IPS-18c (cell line): ENCODE measurements around the gene ASTE1.
"Not testable (repeated sequence)": the region's sequence is repeated elsewhere in the genome, so short reads cannot be mapped to it uniquely, and the experiment has no call there.

Source experiments
- H3K4me3 ChIP-seq: 2 replicates; pipeline ENCODE4 v1.7.0; 2013; ENCODE audit warnings: low read depth, mild to moderate bottlenecking, low read length, moderate library complexity; ENCODE audit not compliant: insufficient read depth
- H3K9me3 ChIP-seq: one replicate; pipeline ENCODE4 v1.6.1; 2013; ENCODE audit warnings: mild to moderate bottlenecking, low read length, moderate library complexity; ENCODE audit not compliant: control insufficient read depth, insufficient read depth

Gene ASTE1, protein sequence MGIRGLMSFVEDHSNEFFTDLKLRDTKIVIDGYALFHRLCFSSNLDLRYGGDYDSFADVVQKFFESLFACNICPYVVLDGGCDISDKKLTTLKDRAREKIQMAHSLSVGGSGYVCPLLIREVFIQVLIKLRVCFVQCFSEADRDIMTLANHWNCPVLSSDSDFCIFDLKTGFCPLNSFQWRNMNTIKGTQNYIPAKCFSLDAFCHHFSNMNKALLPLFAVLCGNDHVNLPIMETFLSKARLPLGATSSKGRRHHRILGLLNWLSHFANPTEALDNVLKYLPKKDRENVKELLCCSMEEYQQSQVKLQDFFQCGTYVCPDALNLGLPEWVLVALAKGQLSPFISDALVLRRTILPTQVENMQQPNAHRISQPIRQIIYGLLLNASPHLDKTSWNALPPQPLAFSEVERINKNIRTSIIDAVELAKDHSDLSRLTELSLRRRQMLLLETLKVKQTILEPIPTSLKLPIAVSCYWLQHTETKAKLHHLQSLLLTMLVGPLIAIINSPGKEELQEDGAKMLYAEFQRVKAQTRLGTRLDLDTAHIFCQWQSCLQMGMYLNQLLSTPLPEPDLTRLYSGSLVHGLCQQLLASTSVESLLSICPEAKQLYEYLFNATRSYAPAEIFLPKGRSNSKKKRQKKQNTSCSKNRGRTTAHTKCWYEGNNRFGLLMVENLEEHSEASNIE

DNA sequence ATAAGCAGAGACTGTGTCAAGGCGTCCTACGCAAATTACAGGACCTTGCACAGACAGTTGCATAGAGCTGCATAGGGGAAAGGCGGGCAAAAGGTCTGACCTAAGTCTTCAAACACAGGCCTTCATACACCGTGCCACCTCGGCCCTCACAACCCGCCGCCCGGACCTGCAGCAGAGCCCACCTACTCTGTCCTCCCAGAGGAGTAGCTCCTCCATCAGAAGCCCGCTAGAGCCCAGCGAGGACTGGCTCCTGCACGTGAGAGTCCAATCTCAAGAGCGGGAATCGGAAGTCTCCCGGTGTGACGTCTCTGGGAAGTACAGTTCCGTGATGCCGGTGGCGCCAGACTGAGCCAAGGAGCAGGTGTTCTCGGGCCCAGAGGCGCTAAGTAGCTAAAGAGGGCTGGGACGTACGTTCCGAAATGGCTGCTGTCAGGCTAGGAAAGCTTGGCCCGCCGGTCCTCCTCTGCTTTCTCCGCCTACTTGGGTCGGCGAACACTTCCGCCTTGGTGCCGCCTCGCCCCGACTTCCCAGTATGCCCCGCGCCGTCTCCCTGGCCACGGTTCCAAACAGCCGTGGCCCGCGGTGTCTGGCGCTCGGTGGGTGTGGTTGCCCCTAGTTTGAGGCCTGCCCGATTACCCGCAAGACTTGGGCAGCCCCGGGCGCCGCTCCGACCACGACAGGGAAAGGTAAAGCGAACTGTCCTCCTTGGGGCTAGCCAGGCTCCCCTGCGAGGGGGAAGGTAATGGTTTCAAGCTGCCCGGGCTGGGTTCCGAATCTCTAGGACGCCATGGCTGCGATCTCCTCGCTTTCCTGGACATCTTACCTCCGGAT lies at the start of gene ASTE1, which contains the start of gene NEK11:
Gene ASTE1 (minus strand): TSS at position 505 of the 831 bp plus-strand sequence. CDS start 1,519 bp downstream, outside the sequence.
Gene NEK11 (plus strand): TSS at position 557 of the 831 bp plus-strand sequence. CDS start 2,832 bp downstream, outside the sequence.
- Histone ChIP-seq H3K4me3 (peak within 1 kb of the TSS; percentile 57), H3K9me3 (peaks cover 3% of the 10 kb centered on the region)

DNA sequence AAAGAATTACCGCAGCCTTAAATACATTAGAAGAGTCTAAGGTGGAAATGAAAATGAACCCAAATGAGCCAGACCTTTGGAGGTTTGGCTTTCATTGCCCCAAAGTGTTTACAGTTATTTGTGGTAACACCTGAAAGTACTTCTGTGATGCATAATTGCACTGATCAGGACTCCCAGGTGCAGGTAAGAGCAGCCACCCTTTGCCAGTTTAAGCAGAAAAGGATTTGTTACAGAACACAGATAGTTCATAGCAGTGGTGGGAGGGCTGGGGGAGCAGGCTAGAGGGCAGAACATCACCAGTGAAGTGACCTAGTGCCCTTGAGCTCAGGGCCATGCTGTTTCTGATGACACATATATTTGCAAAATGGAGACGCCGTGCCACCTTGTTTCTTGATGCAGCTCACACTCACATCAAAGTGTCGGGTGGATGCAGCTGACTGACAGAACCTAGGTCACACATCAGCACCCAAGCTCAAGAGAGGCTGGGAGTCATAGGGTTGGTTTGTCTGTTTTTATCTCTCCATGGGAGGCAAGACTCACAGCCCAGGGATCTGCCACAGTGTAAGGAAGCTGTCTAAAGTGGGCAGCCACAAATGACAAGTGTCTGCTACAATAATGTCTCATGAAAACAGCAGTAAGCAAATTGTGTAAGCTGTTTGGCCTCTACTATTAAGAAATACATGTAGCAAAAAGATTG lies 49.2 kb upstream of the ASTE1 start:
- Histone ChIP-seq H3K9me3 (no peaks in the 10 kb centered on the region), H3K4me3 (no peak overlapping the region)

DNA sequence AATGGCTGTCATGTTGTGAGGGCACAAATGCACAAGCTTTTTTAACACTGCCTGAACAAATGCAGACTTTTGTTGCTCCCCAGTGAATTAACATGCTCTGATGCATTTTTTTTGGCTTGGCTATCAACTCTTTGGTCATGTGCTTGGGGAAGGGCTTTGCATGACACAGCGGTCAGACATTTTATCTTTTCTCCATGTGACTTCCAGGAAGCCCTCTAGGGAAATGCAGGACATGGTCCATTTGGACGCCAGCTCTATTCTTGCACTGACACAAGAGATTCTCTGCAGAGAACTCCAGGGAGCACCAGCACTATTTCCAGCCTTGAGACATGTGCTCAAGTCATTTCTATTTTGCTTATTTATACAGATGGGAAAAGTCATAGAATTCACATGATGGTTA lies 46.2 kb upstream of the ASTE1 start:
- H3K9me3 ChIP-seq = no peaks in the 10 kb centered on the region
- H3K4me3 ChIP-seq = no peak overlapping the region

DNA sequence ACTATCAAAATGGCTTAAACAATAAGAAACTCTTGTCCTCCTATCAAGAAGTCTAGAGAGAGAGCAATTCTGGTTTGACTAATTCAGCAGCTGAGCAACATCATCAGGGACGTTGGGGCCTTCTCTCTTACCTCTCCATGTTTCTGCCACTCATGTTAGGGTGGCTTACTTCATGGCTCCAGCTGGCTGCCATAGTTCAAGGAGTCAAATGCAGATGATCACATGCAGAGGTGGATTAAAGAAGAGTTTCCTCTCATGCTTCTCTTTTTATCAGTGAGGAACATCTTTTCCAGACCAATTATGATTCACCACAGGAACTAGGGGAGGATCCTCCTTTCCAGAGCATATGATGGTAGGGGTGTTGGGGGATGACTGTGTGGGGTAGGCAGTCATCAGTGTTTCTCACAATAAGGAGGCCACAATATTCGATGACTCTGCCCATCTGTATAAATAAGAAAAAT lies 45.5 kb upstream of the ASTE1 start:
- no peak overlapping the region for H3K4me3 ChIP-seq
- no peaks in the 10 kb centered on the region for H3K9me3 ChIP-seq

DNA sequence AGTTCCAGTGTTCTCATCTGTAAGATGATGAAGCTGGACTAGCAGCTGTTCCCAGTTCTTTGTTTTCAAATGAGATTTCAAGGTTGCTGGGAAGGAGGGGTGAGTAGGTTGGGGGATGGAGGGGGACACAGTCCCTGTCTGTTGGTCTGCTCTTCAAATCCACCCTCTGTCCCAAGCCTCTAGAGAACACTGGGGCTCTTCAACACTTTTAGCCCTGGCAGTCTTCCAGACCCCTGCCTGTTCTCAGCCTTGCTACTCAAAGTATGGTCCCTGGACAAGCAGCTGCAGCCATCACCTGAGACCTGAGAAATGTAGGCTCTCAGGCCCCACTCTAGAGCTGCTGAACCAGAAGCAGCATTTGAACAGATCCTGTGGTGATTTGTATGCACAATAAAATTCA lies 41.4 kb upstream of the ASTE1 start:
- Histone ChIP-seq H3K9me3 (no peaks in the 10 kb centered on the region), H3K4me3 (no peak overlapping the region)

DNA sequence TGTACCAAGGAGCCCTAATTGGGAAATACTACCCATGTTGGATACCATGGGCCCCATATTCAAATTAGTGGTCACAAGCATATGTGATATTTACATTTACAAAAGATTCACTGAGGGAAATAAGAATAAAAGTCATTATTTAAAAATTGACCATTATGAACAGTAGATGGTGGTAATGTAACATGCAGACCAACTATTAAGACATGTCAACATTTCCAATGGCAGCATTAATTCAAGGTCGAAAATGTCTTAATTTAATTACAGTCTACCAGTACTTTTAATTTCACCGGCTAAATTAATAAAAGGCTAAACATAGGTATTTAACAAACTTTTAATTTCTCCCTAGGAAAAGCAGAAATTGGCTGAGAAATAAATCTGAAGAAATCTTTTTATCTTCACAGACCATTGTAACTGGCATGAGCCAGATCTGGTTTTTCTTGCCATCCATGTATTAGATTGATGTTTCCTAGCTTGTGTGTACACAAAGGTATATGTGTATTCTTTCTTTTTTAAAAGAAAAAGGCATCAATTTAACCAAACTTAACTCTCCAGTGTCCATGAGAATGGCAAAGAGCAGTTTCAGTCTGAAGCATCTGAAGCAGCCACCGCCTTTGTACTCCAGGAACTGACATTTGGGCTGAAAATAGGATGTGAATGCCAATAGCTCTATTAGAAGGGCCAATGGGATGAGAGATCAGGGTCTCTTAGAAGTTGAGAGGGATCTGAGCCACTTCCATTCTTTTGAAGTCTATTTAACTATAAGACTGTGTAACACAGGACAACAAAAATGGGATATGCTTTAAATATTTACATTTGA lies 26.6 kb upstream of the ASTE1 start:
- Histone ChIP-seq H3K9me3 (no peaks in the 10 kb centered on the region), H3K4me3 (no peak overlapping the region)

DNA sequence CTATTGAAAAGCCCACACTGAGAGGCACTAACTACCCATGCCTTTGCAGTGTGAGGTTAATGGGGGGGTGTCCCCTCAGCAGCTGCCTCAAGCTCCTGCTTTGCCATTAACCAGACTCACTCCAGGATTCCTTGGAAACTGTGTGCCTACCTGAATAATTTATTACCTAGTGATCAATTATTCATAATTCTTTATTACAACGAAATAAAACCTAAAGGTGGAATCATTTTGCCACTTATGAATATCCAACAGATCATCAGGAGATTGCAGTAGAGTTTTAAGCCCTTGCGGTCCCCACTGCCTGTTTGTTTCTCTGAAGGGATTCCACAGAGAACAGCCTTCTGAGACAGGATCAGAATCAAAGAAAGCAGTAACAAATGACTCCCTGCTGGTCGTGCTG lies 23.4 kb upstream of the ASTE1 start:
- H3K9me3 ChIP-seq = no peaks in the 10 kb centered on the region

DNA sequence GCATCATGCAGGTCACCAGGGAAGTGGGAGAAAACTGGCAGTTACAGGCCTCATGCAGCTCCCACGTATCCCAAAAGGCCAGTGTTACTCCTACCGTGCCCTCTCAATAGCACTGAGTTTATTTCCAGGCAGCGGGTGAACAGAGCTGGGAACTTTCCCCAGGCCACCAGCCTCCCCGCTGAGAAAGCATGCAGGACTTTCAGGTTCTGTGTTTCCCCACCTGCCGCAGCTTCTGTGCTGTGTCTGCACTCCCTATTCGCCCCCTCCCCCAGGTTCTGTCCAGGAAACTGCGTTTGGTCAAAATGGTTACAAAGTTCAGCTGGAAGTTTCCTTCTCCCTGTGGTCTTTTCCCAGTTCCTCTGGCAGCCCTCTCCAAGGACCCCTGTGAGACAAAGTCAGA lies 21.4 kb upstream of the ASTE1 start:
- Histone ChIP-seq H3K9me3 (peaks cover 2% of the 10 kb centered on the region), H3K4me3 (no peak overlapping the region)

More for the DNA sequence above, 23.4 kb upstream of the ASTE1 start:
- H3K4me3 ChIP-seq = no peak overlapping the region

DNA sequence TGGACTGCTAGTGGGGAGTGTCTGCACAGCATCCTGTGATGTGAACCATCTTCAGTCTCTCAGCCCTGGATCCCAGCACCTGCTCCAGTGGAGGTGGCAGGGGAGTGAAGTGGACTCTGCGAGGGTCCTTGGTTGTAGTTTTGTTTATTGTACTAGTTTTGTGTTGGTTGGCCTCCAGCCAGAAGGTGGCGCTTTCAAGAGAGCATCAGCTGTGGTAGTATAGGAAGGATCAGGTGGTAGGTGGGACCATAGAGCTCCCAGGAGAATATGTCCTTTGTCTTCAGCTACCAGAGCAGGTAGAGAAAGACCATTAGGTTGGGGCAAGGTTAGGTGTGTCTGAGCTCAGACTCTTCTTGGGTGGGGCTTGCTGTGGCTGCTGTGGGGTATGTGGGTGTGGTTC lies 21.0 kb upstream of the ASTE1 start:
- Histone ChIP-seq H3K9me3 (peaks cover 2% of the 10 kb centered on the region), H3K4me3 (no peak overlapping the region)

DNA sequence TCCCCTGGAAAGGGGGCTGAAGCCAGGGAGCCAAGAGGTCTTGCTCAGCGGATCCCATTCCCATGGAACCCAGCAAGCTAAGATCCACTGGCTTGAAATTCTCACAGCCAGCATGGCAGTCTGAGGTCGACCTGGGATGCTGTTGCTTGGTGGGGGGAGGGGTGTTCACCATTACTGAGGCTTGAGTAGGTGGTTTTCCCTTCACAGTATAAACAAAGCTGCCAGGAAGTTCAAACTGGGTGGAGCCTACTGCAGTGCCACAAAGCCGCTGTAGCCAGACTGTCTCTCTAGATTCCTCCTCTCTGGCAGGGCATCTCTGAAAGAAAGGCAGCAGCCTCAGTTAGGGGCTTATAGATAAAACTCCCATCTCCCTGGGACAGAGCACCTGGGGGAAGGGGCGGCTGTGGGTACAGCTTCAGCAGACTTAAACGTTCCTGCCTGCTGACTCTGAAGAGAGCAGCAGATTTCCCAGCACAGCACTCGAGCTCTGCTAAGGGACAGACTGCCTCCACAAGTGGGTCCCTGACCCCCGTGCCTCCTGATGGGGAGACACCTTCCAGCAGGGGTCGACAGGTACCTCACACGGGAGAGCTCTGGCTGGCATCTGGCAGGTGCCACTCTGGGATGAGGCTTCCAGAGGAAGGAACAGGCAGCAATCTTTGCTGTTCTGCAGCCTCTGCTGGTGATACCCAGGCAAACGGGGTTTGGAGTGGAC lies 15.8 kb upstream of the ASTE1 start:
- not testable (repeated sequence) for H3K4me3 ChIP-seq, H3K9me3 ChIP-seq

DNA sequence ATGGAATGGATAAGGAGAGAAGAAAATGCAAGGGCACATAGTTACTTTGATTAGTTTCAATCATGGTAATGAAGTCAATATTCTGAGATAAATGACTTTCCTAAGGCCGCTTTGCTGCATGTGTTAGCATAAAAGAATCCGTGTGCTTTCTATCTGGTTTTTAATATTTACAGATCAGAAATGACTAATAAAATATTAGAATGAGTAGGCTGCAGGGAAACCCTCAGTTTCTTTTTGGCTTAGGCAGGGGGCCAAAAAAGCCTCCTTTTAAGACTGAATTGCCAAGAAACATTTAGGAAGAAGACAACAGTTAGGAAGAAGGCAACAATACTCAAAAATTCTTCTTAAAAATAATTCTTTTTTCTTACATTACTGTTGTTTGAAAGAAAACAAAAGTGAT lies 11.7 kb upstream of the ASTE1 start:
- H3K4me3 ChIP-seq = no peak overlapping the region
- no peaks in the 10 kb centered on the region for H3K9me3 ChIP-seq

DNA sequence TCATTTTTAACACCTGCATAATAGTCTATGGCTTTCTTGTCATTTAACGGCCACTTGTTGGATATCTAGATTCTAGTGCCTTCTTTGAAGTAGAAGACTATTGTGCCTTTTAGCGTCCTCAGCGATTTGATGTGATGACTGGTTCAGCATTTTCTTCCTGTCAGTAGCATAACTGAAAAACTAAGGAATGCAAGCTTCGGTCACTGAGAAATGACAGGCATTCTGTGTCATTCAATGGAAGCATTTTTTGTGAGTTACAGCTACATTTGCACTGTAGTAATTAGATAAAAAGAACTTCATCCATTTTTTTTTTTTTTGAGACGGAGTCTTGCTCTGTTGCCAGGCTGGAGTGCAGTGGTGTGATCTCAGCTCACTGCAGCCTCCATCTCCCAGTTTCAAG lies 10.4 kb upstream of the ASTE1 start:
- no peak overlapping the region for H3K4me3 ChIP-seq

DNA sequence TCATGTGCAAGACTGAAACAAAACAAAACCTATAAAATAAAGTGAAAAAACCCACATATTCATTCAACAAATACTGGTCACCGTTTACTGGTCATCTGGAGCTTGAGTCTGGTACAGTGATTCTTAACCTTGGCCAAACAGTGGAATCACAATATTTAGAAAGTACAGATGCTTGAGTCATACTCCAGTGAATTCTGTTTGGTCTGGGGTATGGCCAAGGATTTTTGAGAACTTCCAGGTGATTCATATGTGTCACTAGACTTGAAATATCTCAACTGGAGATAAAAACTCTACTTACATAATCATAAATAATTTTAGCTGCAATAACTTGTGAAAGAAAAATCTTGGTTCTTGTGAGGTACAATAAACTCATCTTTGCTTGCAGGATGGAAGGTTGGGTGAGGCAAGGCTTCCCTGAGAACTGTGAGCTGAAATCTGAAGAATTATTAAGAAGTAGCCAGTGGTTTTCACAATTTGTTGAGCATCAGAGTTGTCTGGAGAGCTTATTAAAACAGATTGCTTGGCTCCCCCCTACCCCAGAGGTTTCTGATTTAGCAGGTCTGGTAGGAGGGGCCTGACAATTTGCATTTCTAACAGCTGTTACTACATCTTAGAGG lies 9.7 kb upstream of the ASTE1 start:
- H3K4me3 ChIP-seq = no peak overlapping the region

More for the DNA sequence above, 10.4 kb upstream of the ASTE1 start:
- H3K9me3 ChIP-seq = no peaks in the 10 kb centered on the region

DNA sequence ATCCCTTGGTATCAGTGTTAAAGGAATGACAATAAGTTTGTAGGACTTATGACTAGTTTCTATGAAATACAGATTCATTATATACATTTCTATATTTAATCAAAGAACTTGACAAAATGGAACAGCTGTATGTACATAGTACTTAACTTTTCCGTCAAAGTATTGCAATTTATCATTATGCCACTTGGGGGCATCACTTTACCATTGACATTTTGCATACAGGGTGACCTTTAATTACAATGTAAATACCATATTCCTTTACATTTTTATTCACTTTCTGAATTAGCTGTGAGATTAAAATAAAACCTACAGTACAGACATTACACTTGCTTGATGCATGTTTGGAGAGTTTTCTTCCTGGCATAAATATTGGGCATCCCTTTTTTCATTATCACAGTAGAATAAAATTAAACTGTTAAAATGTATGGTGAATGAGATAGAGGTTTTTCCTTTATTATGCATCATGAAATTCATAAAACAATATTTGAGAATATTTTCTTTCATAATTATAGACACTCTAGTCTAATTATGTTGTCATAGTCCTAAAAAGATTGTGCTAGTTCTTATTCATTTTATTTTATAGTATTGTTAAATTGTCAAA lies 7.0 kb upstream of the ASTE1 start:
- Histone ChIP-seq H3K4me3 (no peak overlapping the region), H3K9me3 (no peaks in the 10 kb centered on the region)

More for the DNA sequence above, 9.7 kb upstream of the ASTE1 start:
- H3K9me3 ChIP-seq = no peaks in the 10 kb centered on the region

DNA sequence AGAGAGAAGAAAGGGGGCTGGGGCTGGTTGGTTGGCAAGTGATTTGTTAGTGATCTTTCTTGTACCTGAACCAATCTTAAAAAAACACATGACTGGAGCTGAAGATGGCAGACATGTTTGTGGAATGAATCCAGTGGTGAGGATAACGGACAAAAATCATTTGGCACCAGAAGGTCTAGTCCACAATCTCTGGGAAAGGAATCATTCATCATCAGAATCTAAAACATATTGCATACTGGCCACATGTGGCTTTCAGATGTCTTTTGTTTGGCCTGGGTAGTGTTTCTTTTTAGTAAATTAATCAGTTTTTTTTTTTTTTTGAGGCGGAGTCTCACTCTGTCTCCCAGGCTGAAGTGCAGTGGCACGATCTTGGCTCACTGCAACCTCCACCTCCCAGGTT lies 5.0 kb upstream of the ASTE1 start:
- H3K4me3 ChIP-seq = no peak overlapping the region

More for the DNA sequence above, 5.0 kb upstream of the ASTE1 start:
- H3K9me3 ChIP-seq = peaks cover 3% of the 10 kb centered on the region
